GM12872 (cell line): ENCODE results near the gene COPS7A.
A peak's percentile ranks its signal among the peaks of the same experiment; 100 is the strongest.

Experiments
- CTCF ChIP-seq: IDR thresholded peaks from 3 replicates; pipeline ENCODE4 v1.5.1; 2011; ENCODE audit warnings: low read depth, mild to moderate bottlenecking, low read length, moderate library complexity; ENCODE audit not compliant: insufficient read depth

COPS7A gene

GRCh38 chr12:6723607-6724408, at the start of gene COPS7A:
Gene COPS7A, plus strand, starts transcription at chr12:6724046. Its CDS starts 611 bp downstream, at chr12:6724657.
- TF ChIP-seq CTCF: no peak

GRCh38 chr12:6676962-6677361, 46.9 kb upstream of the COPS7A start:
- TF ChIP-seq CTCF: no peak

GRCh38 chr12:6684609-6685008, 39.2 kb upstream of the COPS7A start:
- TF ChIP-seq CTCF: peak; percentile 62

GRCh38 chr12:6685814-6686213, 38.0 kb upstream of the COPS7A start:
- no peak for TF ChIP-seq CTCF

- no peak for TF ChIP-seq CTCF
These were observed 35.3 kb upstream of the COPS7A start for GRCh38 chr12:6688543-6688998.

GRCh38 chr12:6688999-6689882, 34.6 kb upstream of the COPS7A start, which contains the start of gene ZNF384:
Gene ZNF384, minus strand, starts transcription at chr12:6689375. Its CDS starts 9,855 bp downstream, at chr12:6679520.
- TF ChIP-seq CTCF: no peak

- TF ChIP-seq CTCF: no peak
These were observed 32.4 kb upstream of the COPS7A start for GRCh38 chr12:6691473-6691872.
